Trophoblast cell (in vitro differentiated cells and primary cell): ENCODE measurements around the gene ZNF277.

ENCODE experiments used
- DNase-seq, 2 donors: peaks; one replicate each; pipeline ENCODE4 v3.0.0-alpha.2; 2016
- H2AFZ ChIP-seq: 2 replicates; pipeline ENCODE4 v1.6.1; 2013; ENCODE audit warnings: low read length, moderate library complexity, mild to moderate bottlenecking; ENCODE audit not compliant: insufficient read depth, poor library complexity
- H2AK5ac ChIP-seq: 2 replicates; pipeline ENCODE4 v1.6.1; 2013; ENCODE audit warnings: mild to moderate bottlenecking, low read length
- H2BK120ac ChIP-seq: 2 replicates; pipeline ENCODE4 v1.6.1; 2013; ENCODE audit warnings: low read length, mild to moderate bottlenecking, moderate library complexity; ENCODE audit not compliant: insufficient read depth, poor library complexity
- H2BK12ac ChIP-seq: 2 replicates; pipeline ENCODE4 v1.6.1; 2013; ENCODE audit warnings: mild to moderate bottlenecking, low read length, moderate library complexity
- H2BK5ac ChIP-seq: 2 replicates; pipeline ENCODE4 v1.6.1; 2013; ENCODE audit warnings: low read length, low read depth, moderate library complexity, mild to moderate bottlenecking; ENCODE audit not compliant: poor library complexity
- H3K14ac ChIP-seq: 2 replicates; pipeline ENCODE4 v1.6.1; 2013; ENCODE audit warnings: mild to moderate bottlenecking, low read length
- H3K18ac ChIP-seq: 2 replicates; pipeline ENCODE4 v1.6.1; 2013; ENCODE audit warnings: mild to moderate bottlenecking, low read length
- H3K23ac ChIP-seq: 2 replicates; pipeline ENCODE4 v1.6.1; 2013; ENCODE audit warnings: low read length
- H3K27ac ChIP-seq: 2 replicates; pipeline ENCODE4 v1.5.1; 2013; ENCODE audit warnings: low read depth, mild to moderate bottlenecking, inconsistent platforms, low read length, moderate library complexity
- H3K27me3 ChIP-seq: 2 replicates; pipeline ENCODE4 v1.6.1; 2013; ENCODE audit warnings: inconsistent platforms, mild to moderate bottlenecking, low read length, moderate library complexity; ENCODE audit not compliant: insufficient read depth
- H3K36me3 ChIP-seq, 2 experiments: 1 replicate in 1 of 2; 2 replicates in 1 of 2; pipeline ENCODE4 v1.6.1; 2013; ENCODE audit warnings: low read length in 2 of 2, mild to moderate bottlenecking in 2 of 2, moderate library complexity in 1 of 2; ENCODE audit not compliant: insufficient read depth in 2 of 2, control insufficient read depth in 1 of 2
- H3K4ac ChIP-seq: 2 replicates; pipeline ENCODE4 v1.6.1; 2013; ENCODE audit warnings: low read depth, mild to moderate bottlenecking, low read length, moderate library complexity
- H3K4me1 ChIP-seq, 2 experiments: 1 replicate in 1 of 2; 2 replicates in 1 of 2; pipeline ENCODE4 v1.6.1; 2013; ENCODE audit warnings: low read length in 2 of 2, mild to moderate bottlenecking in 2 of 2, moderate library complexity in 1 of 2; ENCODE audit not compliant: insufficient read depth in 2 of 2, control insufficient read depth in 1 of 2
- H3K4me2 ChIP-seq: 2 replicates; pipeline ENCODE4 v1.6.1; 2013; ENCODE audit warnings: inconsistent platforms, mild to moderate bottlenecking, low read length, moderate library complexity
- H3K4me3 ChIP-seq: 2 replicates; pipeline ENCODE4 v1.5.1; 2013; ENCODE audit warnings: mild to moderate bottlenecking, low read depth, low read length, inconsistent platforms
- H3K79me1 ChIP-seq: one replicate; pipeline ENCODE4 v1.6.1; 2013; ENCODE audit warnings: low read length
- H3K79me2 ChIP-seq: 2 replicates; pipeline ENCODE4 v1.6.1; 2013; ENCODE audit warnings: low read length, mild to moderate bottlenecking; ENCODE audit not compliant: control insufficient read depth, insufficient read depth, poor library complexity
- H3K9ac ChIP-seq: 2 replicates; pipeline ENCODE4 v1.6.1; 2013; ENCODE audit warnings: mild to moderate bottlenecking, low read length
- H3K9me3 ChIP-seq: 2 replicates; pipeline ENCODE4 v1.6.1; 2013; ENCODE audit warnings: low read depth, mild to moderate bottlenecking, control low read depth, inconsistent platforms, low read length; ENCODE audit not compliant: insufficient read depth
- H4K12ac ChIP-seq: 2 replicates; pipeline ENCODE4 v1.6.1; 2013; ENCODE audit warnings: low read depth, mild to moderate bottlenecking, low read length, moderate library complexity
- H4K8ac ChIP-seq: 2 replicates; pipeline ENCODE4 v1.6.1; 2013; ENCODE audit warnings: low read depth, mild to moderate bottlenecking, low read length, moderate library complexity
- H4K91ac ChIP-seq: one replicate; pipeline ENCODE4 v1.6.1; 2013; ENCODE audit warnings: low read depth, mild to moderate bottlenecking, low read length, moderate library complexity
- WGBS: extraction: QIAGEN DNeasy Blood & Tissue Kit; methylation state at CpG from one replicate; pipeline ENCODE4 v1.1.7; 2013; ENCODE audit warnings: missing lambda C conversion rate; ENCODE audit not compliant: insufficient read length, insufficient coverage; ENCODE audit errors: extremely low coverage; 5-methylcytosine and 5-hydroxymethylcytosine counted together

Gene ZNF277

DNA sequence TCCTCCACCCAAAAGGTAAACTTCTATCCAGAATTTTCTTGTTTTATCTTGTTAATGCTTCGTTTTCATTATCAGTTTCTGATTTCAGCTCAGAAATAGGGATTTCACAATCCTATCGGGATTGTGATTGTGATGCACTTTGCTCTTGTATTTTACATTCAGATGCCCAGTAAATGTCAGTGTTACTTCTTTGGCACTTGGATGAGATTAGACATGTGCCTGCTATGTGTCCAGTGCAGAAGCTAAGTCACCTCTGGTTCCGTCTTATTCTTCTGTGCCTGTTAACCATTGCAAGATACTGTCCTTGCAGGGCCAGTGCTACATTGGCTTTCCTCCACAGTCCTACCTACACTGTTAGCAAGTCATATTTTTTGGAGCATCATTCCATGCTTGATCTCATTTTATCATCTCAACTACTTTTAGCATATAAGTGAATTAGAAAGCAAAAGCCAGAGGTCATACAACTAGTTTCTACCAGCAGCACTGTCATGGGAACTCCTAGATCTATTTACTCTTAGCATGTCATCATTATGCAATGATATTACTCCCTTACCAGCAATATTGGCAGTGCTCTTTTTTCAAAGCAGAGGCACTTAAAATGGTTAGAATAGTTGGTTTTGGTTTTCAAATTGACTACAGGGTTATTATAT is 26.7 kb downstream of the ZNF277 start:
- H3K14ac ChIP-seq: no peak overlapping the region
- H3K27me3 ChIP-seq: no peaks in the 10 kb centered on the region
- H2AK5ac ChIP-seq: no peak overlapping the region
- H3K23ac ChIP-seq: no peak overlapping the region
- H4K8ac ChIP-seq: no peak overlapping the region
- no peak overlapping the region for H2BK12ac ChIP-seq
- no peaks in the 10 kb centered on the region for H3K79me1 ChIP-seq
- H2BK120ac ChIP-seq: no peak overlapping the region
- H3K27ac ChIP-seq: no peak overlapping the region
- H3K36me3 ChIP-seq: no peaks in the 10 kb centered on the region
- DNase-seq: no peak
- H3K4me2 ChIP-seq: no peak overlapping the region
- H2BK5ac ChIP-seq: no peak overlapping the region
- no peak overlapping the region for H4K12ac ChIP-seq
- no peaks in the 10 kb centered on the region for H3K79me2 ChIP-seq
- H4K91ac ChIP-seq: no peak overlapping the region
- H3K9ac ChIP-seq: no peak overlapping the region
- H3K9me3 ChIP-seq: no peaks in the 10 kb centered on the region
- no peak overlapping the region for H3K4me3 ChIP-seq
- H3K18ac ChIP-seq: no peak overlapping the region
- no peak overlapping the region for H2AFZ ChIP-seq
- no peaks in the 10 kb centered on the region for H3K4me1 ChIP-seq
- no CpG with 5 or more reads among the region's 3 CpGs for WGBS
- H3K4ac ChIP-seq: no peak overlapping the region

DNA sequence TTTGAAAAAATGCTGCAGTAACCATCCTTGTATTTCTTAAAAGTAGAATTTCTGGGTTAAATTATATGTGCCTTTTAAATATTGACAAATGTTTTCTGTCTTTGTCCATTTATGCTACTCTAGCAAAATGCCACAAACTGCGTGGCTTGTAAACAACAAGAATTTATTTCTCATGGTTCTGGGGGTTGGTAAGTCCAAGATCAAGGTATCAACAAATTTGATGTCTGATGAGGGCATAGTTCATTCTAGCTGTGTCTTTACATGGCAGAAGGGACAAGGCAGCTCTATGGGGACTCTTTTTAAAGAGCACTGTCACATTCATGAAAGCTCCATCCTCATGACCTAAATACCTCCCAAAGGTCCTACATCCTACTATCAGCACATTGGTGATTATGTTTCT is 27.7 kb downstream of the ZNF277 start:
- H2AK5ac ChIP-seq: no peak overlapping the region
- no peak overlapping the region for H2AFZ ChIP-seq
- H3K27me3 ChIP-seq: no peaks in the 10 kb centered on the region
- no peak for DNase-seq
- H2BK120ac ChIP-seq: no peak overlapping the region
- H3K36me3 ChIP-seq: no peaks in the 10 kb centered on the region
- no peak overlapping the region for H3K18ac ChIP-seq
- H3K79me2 ChIP-seq: no peaks in the 10 kb centered on the region
- no peak overlapping the region for H3K9ac ChIP-seq
- no peak overlapping the region for H3K4me2 ChIP-seq
- no peaks in the 10 kb centered on the region for H3K9me3 ChIP-seq
- no peak overlapping the region for H2BK5ac ChIP-seq
- no peaks in the 10 kb centered on the region for H3K79me1 ChIP-seq
- H4K12ac ChIP-seq: no peak overlapping the region
- no peak overlapping the region for H3K23ac ChIP-seq
- H3K27ac ChIP-seq: no peak overlapping the region
- H3K4me1 ChIP-seq: peaks cover 4 to 5% of the 10 kb centered on the region in 2 experiments
- H4K91ac ChIP-seq: no peak overlapping the region
- no peak overlapping the region for H2BK12ac ChIP-seq
- H3K14ac ChIP-seq: no peak overlapping the region
- no peak overlapping the region for H3K4me3 ChIP-seq
- no peak overlapping the region for H4K8ac ChIP-seq
- no CpG with 5 or more reads among the region's 1 CpG for WGBS
- no peak overlapping the region for H3K4ac ChIP-seq

DNA sequence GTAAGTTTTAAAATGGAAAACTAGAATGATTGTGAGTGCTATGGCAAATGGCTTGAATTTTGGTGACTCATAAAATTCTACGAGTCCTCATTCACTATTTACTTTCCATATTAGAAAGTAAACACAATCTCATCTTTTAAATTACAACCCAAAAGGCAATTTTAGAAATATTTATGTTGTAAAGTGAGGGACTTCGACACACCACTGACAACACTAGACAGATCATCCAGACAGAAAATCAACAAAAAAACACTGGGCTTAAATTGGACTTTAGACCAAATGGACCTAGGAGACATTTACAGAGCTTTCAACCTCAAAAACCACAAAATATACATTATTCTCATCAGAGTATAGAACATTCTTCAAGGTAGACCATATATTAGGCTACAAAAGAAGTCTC is 30.1 kb downstream of the ZNF277 start:
- Histone ChIP-seq H4K91ac (no peak overlapping the region), H2AFZ (no peak overlapping the region), H3K4me1 (peaks cover 6 to 9% of the 10 kb centered on the region in 2 experiments), H3K9ac (no peak overlapping the region), H3K14ac (no peak overlapping the region), H3K9me3 (no peaks in the 10 kb centered on the region), H3K23ac (no peak overlapping the region), H2BK120ac (no peak overlapping the region), H3K36me3 (no peaks in the 10 kb centered on the region), H3K79me2 (no peaks in the 10 kb centered on the region), H3K4ac (no peak overlapping the region), H2BK12ac (no peak overlapping the region), H2AK5ac (no peak overlapping the region), H3K27me3 (no peaks in the 10 kb centered on the region), H3K4me3 (no peak overlapping the region), H3K18ac (no peak overlapping the region), H4K12ac (no peak overlapping the region), H3K4me2 (no peak overlapping the region), H3K79me1 (no peaks in the 10 kb centered on the region), H2BK5ac (no peak overlapping the region), H3K27ac (no peak overlapping the region), H4K8ac (no peak overlapping the region)
- no peak for DNase-seq
- WGBS: no CpG with 5 or more reads among the region's 2 CpGs

DNA sequence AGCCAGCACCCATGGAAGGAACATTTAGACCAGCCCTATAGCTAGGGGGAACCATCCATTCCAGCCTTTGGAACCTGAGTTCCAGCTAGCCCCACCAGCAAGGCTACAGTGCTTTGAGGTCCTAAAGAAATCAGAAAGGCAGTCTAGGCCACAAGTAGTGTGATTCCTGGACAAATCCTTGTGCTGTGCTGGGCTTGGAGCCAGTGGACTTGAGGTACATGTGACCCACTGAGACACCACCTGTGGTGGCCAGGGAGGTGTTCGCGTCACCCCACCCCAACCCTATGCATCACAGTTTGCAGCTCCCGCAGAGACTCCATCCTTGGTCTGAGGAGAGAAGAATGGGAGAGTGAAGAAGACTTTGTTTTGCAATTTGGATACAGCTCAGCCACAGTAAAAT is 31.8 kb downstream of the ZNF277 start:
- Histone ChIP-seq H3K27me3 (no peaks in the 10 kb centered on the region), H2AK5ac (no peak overlapping the region), H3K79me1 (no peaks in the 10 kb centered on the region), H3K23ac (peak overlapping the region; percentile 34), H3K4me1 (peaks cover 6 to 9% of the 10 kb centered on the region in 2 experiments), H3K18ac (no peak overlapping the region), H4K12ac (no peak overlapping the region), H3K27ac (no peak overlapping the region), H3K4me2 (no peak overlapping the region), H3K4me3 (no peak overlapping the region), H3K9ac (no peak overlapping the region), H2BK12ac (no peak overlapping the region), H2BK5ac (no peak overlapping the region), H2BK120ac (no peak overlapping the region), H4K91ac (no peak overlapping the region), H3K9me3 (no peaks in the 10 kb centered on the region), H2AFZ (no peak overlapping the region), H3K36me3 (no peaks in the 10 kb centered on the region), H3K14ac (no peak overlapping the region), H3K4ac (no peak overlapping the region), H4K8ac (no peak overlapping the region), H3K79me2 (no peaks in the 10 kb centered on the region)
- no CpG with 5 or more reads among the region's 3 CpGs for WGBS
- DNase-seq: no peak
